ENCODE measurements around the gene TIAM1.
A peak's percentile ranks its signal among the peaks of the same experiment; 100 is the strongest.

TIAM1 gene

DNA sequence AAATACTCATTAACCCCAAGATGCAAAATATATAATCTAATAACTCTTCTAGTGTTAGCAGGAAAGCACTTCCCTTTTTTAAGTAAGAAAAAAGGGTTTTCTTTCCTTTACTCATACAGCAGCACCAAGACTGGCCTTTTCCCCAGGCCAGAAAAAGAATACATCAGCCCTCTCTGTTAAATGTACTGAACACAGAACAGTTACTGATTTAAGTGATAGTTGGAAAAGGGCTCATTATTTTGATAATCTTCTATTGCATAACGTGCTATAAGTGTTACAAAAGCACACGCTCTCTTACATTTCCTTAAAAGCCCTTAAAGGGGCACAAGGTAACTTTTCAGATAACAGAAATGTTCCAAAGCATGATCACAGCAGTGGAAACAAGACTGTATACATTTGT lies 142.9 kb downstream of the TIAM1 start:
- no peak for DNase-seq

DNA sequence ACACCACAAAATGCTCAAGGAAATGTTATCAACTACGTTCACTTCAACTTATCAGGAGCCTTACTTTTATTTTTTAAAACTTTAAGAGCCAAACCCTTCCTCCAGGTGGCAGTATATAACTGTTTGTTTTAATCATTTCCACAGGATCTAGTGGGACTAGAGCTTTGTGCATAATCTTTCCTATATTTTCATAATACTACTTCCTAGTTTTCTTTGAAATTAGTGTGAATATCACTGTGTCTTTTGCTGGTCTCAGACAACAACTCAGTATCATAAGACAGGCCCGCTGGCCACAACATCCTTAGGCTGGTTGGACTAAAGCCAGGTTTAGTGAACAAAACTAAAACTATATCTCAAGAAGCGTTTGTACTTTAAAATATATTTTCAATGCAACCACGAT lies 145.5 kb downstream of the TIAM1 start:
- no peak for DNase-seq

DNA sequence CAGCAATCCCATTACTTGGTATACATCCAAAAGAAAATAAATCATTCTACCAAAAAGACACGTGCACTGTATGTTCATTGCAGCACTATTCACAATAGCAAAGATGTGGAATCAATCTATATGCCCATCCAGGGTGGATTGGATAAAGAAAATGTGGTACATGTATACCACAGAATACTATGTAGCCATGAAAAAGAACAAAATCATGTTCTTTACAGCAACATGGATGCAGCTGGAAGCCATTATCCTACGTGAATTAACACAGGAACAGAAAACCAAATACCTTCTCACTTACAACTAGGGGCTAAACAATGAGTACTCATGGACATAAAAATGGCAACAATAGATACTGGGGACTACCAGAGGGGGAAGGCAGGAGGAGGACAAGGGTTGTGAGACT lies 147.3 kb downstream of the TIAM1 start:
- DNase-seq: no peak

DNA sequence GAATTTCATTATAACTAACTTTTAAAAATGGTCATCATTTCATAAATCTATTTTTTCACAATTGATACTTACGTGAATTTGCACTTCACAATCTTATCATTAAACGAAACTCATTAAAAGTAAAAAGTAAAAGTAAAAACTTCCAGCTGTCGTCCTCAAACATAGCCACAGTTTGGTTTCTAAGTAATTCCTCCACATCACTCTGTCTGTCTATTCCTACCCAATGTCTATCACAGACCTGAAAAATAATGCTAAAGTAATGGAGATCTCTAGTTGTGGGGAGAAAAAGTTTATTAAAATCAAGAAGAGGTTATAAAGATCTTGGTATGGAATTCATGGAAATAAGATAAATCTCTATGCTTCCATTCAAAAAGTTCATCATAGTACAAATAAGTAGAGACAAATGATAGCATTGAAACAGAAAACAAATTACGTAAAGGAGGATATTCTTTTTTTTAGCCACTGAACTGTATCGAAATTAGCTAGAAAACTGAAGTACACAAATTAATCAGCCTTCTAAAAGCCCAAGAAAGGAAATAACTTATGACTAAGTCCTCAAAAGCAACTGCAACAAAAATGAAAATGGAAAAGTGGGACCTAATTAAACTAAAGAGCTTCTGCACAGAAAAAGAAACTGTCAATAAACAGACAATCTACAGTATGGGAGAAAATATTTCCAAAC lies 148.6 kb downstream of the TIAM1 start:
- DNase-seq: peak in 1 of 5 donors; percentile 74

DNA sequence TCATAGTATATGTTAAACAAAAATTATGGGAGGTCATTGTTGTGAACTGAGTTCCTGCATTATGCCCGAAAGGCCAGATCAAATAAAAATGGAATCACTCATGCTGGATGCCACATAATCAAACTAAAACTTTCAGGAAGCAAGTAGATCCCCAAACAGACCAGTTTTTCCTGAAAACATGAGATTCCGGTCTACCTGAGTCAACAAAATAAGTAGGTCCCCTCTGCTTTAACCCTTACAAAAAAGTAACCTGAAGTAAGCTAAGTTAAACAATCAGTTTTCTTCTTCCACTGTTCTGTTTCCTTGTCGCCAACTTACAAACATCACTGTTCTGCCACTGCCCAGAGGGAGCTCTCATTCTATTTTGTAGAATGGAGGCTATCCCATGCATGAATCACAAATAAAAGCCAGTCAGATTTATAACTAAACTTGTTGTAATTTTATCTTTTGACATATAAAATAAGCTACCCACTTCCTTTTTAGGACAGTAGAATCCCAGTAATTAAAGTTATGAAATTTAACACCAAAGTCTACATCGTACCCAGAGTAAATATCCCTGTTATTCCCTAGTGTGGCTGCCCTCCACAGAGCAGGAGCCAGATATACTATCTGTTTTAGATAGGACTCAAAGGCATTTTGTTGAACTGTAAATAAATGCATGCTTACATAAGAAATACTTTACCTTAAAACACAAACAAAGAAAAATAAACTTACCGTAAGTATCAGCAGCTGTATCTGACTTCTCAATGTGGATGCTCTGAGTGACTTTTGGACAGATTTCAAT lies 149.4 kb downstream of the TIAM1 start:
- DNase-seq: no peak

DNA sequence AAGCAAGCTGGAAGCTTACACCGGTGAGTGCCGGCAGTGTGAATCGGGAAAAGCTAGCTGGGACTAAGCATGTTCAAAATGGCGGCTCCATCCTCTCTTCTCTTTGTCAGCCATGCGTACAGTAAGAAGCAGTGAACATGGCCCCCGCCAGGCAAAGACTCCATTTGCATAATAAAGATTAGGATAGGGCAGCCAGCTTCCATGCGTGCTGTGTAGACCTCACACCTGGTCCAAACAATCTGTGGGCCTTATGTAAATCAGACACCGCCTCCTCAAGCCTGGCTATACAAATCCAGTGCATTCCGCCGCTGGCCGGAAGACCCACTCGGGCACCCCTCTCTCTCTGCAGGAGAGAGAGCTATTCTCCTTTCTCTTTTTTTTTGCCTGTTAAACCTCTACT lies 150.3 kb downstream of the TIAM1 start:
- DNase-seq: no peak

DNA sequence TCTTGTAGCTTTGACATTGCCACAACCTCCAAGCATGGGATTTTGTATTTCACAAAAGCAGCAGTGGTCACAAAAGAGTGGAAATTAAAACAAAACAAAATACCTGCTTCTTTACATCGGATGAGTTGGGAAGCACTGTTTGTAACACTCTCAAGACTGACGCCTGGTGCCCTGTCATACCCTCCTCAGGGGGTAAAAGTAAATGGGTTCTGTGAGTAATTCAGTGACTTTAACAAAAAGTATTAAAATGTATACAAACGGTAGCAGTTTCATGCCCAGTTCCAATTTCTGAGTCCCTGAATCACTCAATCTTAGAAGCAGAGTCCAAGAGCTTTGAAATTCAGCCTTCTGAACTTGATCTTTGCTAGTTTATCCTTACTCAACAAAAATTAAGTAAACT lies 152.5 kb downstream of the TIAM1 start:
- no peak for DNase-seq

DNA sequence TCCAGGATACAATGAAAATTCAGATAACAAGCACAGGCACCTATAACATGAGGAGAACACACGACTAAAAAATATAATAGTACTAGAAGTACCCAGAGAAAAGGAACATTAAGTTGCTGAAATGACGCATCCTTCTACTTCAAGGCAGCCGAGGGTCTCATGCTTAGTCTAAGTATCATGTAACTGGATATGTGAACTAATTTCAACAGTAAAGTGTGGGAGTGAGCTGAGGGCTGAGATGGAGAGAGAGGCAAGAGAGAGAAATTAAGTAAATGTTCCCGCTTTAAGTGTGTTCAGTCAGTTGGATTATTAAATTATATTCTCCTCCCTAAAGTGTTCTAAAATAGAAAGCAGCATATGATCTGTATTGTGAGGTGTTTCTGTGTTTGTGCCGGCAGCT lies 153.5 kb downstream of the TIAM1 start:
- no peak for DNase-seq

DNA sequence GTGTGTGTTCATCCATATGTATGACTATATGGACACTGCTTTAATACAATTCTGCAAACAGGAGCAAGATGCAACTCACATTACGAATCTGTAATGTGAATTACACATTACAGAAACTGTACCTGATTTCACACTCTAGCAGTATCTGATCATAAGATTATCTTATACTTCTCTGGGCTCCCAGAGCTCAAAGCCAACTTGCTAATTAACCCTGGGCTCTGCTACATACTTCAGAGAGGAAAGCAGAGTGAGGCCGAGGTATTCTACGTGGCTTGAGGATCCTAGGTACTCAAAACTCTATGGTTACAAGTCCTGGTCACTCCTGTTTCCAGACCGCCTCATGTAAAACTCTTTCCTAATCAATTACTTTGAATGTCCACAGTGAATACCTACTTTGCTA lies 156.6 kb downstream of the TIAM1 start:
- DNase-seq: no peak

DNA sequence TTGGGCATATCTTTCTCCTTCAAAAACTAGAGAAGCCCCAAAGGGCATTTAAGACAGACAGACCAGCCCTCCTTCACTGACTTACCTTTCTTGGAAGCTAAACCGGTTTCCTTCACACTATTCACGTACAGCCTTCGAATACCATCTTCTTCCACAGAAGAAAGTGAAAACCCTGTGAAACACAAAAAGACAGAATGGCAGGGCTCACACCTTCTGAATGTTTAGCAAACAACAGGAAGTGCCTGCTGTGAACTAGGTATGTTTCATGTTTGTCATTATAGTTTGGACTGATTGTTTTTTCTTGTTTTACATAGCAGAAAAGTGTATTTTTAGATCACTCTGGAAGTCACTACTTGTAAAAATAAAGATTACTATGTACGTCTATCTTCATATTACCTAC lies 157.1 kb downstream of the TIAM1 start:
- DNase-seq: peak in 1 of 5 donors; percentile 67

DNA sequence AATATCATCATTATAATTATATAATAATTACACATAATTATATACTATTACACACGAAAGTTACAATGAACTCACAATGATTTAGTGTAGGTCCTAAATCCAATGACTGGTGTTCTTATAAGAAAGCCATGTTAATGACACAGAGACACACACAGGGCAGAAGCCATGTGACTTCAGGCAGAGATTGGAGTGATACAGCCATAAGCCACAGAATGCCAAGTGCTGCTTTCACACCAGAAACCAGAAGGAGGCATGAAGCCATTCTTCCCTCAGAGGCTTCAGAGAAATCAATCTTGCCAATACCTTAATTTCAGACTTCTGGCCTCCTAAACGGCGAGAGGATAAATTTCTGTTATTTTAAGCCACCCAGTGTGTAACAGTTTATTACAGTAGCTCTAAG lies 158.4 kb downstream of the TIAM1 start:
- peak in 1 of 5 donors; percentile 51 for DNase-seq

DNA sequence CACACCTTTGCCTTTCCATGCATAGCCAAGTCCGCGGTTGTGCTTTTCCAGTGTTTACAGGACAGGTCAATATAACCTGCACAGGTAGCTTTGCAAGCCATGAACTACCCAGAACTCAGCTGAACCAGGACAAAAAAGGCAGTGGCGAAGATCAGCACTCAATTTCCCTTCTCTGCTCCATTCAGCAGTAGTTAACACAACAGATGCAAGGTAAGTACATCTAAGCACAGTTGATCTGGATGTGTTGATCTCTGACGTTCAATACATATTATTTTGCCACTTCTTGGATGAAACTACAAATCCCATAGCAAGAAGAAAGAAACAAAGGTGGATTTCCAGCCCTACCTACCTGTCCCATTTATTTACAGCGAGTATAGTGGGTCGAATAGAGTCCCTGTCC lies 159.2 kb downstream of the TIAM1 start:
- DNase-seq: no peak

DNA sequence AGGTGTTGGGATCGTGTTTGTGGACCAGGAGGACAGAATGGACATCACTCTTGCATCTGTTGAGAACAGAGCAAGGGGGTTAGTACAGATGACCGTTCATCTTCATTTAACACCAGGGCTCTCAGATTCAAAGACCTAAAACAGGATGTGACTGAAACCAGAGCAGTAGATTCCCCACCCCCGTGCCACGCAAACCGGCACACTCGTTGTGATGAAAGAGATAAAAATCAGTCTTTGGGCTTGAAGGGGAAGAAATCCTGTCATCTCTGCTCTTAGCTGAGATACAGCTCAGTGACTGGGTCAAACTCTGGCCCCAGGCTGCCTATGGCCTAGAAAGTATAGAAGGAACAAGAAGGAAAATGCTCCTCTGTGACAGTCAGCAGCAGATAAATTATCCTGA lies 159.6 kb downstream of the TIAM1 start:
- DNase-seq: peak; percentile 15 to 89 (median 41)

DNA sequence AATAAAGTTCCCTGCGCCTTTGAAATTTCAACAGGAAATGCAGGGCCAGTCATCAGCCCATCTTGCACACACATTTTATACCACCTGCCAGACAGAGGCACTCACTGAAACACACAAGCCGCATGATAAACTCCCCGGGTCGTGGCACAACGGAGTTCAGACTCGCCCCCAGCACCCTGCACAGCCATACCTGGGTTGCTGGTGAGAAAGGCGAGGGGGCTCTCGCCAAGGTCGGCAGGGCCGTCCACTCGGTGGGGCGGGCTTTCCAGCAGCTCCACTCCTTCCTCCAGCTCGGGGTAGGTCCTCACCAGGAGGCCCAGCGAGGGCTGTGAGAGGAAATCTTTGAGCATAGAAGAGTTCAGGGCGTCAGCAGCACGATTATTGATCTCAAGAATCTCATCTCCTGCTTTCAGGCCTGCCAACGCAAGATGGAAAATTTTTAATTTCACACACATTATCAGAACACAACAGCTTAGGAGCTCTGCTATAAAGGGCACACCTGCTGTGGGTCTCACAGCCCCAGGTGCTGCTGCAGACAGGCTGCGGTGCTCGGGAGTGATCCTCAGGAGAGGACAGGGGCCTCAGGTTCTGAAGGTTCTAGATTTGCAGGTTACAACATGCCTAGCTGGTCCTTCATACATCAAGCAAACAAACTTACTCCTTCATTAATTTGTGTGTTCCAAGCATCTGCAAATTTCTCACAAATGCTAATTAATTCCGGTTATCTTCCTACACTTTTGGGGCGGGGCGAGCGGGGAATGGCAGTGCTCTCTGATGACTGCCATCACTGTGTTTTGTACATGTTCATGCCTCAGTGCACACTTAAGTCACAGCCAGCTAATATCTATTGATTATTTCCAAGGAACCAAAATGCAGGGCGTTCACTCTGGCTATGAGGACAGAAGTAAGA lies 161.6 kb downstream of the TIAM1 start:
- peak in 4 of 5 donors; percentile 20 to 71 (median 44) for DNase-seq

DNA sequence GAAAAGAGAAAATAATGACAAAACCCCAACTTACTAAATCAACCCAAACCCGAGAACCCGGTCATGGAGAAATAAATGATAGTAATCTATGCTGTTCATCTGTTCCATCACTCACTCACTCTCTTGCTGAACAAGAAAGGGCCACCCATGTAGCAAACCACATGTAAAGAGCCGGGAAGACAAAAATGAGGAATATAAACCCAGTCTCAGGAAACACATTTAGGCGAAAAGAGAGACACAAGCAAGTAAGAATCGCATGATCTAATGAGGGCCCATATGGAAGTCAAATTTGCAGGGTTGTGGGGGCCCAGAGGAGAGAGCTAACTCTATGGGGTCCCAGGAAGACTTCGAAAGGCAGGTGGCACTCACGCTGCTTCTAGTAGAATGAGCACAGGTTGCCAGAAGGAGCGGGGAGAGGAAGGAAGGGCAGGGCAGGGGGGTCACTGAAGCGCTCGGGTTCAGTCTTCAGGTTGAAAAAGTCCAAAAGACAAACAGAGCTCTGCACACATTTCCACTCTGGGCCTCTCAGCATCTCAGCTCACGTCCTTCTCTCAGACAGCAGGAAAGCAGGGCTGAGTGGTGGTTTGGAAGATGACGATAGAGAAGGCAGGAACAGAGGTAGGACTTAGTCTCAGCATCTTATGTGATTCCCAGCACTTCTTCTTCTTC lies 162.8 kb downstream of the TIAM1 start:
- DNase-seq: peak in 2 of 5 donors; percentile 35 to 52

DNA sequence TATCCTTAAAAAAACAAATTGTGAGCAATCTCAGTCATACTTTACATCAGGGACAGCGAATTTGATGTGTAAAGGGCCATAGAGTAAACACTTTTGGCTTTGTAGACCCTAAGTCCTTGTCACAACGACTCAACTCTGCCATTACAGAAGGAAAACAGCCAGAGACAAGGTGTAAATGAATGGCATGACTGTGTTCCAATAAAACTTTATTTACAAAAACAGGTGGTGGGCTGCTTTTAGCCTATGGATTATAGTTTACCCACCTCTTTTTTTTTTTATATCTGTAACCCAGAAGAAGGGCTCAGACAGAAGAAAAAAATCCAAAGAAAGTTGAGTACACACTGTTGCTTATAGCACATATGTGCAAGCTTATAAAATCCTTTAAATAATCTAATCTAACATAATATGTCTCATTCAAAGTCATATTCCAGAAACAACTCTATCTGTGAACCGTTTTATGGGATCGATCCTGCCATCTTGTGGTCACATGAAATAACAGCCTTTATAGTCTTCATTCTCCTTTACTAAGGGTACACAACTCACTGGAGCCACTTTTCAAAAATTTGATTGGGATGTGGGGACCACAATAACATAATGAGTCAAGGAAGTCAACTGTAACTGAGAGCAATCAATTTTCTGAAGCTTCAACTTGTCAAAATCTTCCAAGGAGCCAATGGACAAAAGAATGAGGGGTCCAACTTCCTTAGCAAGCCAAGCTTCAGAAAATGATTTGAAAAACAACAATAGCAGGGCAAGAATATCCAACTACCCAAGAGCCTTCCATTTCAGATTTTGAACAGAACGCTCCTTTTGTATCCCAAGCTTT lies 163.6 kb downstream of the TIAM1 start:
- DNase-seq: peak in 1 of 5 donors; percentile 66

DNA sequence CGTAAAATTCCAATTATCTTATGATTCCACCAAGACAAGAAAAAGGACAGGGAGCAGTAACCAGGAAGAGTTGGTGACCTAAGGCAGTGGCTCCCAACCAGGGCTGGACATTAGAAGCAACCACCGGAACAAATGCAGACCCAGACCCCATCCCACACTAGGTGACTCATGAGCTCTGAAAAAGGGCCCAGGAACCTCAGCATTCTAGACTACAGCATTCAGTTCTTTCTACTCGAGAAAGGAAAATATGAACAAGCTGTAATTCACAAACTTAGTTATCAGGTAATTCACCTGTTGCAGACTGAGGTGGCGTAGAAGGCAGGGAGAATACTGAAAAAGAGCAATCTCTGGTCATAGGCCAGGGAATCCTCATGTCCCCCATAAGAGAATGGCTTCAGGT lies 167.3 kb downstream of the TIAM1 start:
- DNase-seq: no peak

DNA sequence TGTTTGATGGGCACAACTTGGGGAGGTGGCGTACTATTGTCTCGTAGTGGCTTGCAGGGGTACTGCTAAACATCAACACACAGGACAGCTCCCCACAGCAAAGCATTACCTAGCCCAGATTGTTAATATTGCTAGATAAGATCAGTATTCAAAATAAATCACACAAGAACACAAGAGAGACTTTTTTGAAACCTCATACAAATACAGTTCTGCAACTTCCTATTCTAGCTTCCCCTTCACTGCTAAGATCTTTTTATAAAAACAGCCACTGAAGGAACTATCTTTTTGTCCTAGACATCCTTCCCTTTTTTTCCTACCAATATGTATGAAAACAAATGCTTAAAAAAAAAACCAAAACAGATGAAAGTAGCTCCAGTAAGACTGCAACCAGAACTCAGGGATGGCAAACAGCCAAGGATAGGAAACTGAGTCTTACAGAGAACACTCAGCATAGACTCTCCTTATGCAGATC lies 167.9 kb downstream of the TIAM1 start:
- no peak for DNase-seq

DNA sequence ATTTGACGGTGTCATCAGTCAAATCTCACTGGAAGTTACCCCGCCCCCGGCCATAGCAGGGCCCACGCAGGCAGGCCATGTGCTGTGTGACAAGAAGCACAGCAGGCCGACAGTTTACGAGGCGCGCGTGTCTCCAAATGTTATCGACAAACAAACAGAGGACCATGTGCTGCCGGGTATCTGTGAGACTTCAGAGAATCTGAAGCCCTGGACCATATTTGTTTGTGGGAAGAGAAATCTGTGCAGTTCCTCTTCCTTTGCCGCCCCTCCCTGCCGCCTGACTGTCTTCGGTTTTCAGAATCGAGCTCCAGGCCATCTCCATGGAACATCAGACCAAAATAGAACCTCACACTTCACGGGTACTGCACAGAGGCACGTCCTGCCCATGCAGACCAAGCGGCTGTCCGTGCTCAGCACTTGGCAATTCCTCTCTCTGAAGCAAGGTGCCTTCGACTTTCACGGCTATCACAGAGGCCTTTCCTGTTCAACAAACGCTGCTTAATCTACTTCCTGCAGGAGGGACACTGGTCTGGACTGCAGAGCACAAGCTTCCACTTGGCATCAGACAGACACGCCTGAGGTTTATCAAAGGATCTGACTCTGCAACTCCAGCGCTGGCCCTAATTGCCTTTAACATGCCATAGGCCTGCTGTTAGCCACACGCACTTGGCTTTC lies 170.0 kb downstream of the TIAM1 start:
- DNase-seq: peak in 3 of 5 donors; percentile 15 to 60 (median 45)

DNA sequence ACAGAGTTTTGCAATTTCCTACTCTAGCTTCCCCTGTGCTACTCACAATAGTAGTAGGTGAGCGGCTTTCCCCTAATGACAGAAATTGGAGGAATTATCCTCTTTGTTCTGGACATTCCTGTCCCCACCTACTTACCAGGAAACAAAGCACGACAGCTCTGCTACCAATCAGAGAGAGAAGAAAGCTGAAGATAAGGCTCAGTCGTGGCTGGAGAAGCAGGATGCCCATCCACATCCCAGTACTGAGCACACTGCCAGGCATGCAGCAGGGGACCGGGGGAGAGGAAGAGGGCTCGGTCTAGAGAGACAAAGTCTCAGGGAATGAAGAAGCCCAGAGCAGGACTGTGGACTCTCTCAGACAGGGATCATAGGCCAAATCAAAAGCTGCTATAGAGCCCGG lies 171.7 kb downstream of the TIAM1 start:
- DNase-seq: no peak

Data from T-helper 1 cell (primary cell).